K562 (cell line): ENCODE measurements around the gene BIN1. TPM values are rescaled to one million over a fixed set of nuclear protein-coding genes. Genes with fewer than 3 reads are reported as not detected.
A peak's percentile ranks its signal among the peaks of the same experiment; 100 is the strongest.

Experiments
- ARID2 ChIP-seq: fragments of 450-650 bp; IDR thresholded peaks from 2 replicates; pipeline ENCODE4 v1.6.1; 2017; ENCODE audit warnings: antibody characterized with exemption, mild to moderate bottlenecking
- BRCA1 ChIP-seq, 2 experiments: fragments of 450-650 bp in 1 of 2; sonication (generic) in 1 of 2; formaldehyde crosslinking in 1 of 2; IDR thresholded peaks; 2 replicates each; pipeline versions ENCODE4 v1.5.0 to v1.6.1; 2017 to 2020; ENCODE audit warnings: mild to moderate bottlenecking in 1 of 2, missing genetic modification reagents in 1 of 2
- CBFB ChIP-seq: sonication (generic); formaldehyde crosslinking; IDR thresholded peaks from 2 replicates; pipeline ENCODE4 v1.4.0; 2020; ENCODE audit warnings: mild to moderate bottlenecking, missing genetic modification reagents
- CEBPG ChIP-seq, 3 experiments: fragments of 200-800 bp in 1 of 3; sonication (Bioruptor generic) in 1 of 3; sonication (generic) in 1 of 3; formaldehyde crosslinking in 1 of 3; IDR thresholded peaks in 2 of 3; conservative IDR thresholded peaks in 1 of 3; 2 replicates each; pipeline versions ENCODE4 v1.6.1 to v1.8.0; 2016 to 2022; ENCODE audit warnings: missing compliant biosample characterization in 2 of 3, missing genetic modification characterization in 2 of 3, mild to moderate bottlenecking in 1 of 3, missing genetic modification reagents in 1 of 3
- GATAD2B ChIP-seq: fragments of 450-650 bp; IDR thresholded peaks from 2 replicates; pipeline ENCODE4 v1.6.1; 2017; ENCODE audit warnings: mild to moderate bottlenecking, borderline replicate concordance
- HMGN3 ChIP-seq: IDR thresholded peaks from 2 replicates; pipeline ENCODE4 v1.6.1; 2011; ENCODE audit warnings: borderline replicate concordance, low read depth, mild to moderate bottlenecking, mixed read lengths, low read length; ENCODE audit not compliant: insufficient read length; ENCODE audit errors: extremely low read depth
- MAX ChIP-seq: sonication (generic); formaldehyde crosslinking; IDR thresholded peaks from 2 replicates; pipeline ENCODE4 v1.9.0; 2022; ENCODE audit warnings: mild to moderate bottlenecking, missing genetic modification reagents
- PATZ1 ChIP-seq: fragments of 250-450 bp; sonication (Bioruptor Pico); IDR thresholded peaks from 2 replicates; pipeline ENCODE4 v1.5.0; 2020; ENCODE audit warnings: mild to moderate bottlenecking, borderline replicate concordance
- RB1 ChIP-seq: fragments of 450-650 bp; IDR thresholded peaks from 2 replicates; pipeline ENCODE4 v1.6.1; 2017; ENCODE audit warnings: low read depth, mild to moderate bottlenecking
- RBM34 ChIP-seq: fragments of 200-400 bp; formaldehyde crosslinking; IDR thresholded peaks from 2 replicates; pipeline ENCODE4 v1.6.1; 2018; ENCODE audit warnings: low read length, borderline replicate concordance; ENCODE audit not compliant: insufficient read depth
- SAFB ChIP-seq: fragments of 200-400 bp; formaldehyde crosslinking; IDR thresholded peaks from 2 replicates; pipeline ENCODE4 v1.6.1; 2017; ENCODE audit warnings: low read depth, low read length, borderline replicate concordance
- SMAD4 ChIP-seq: fragments of 250-450 bp; sonication (Bioruptor Pico); conservative IDR thresholded peaks from 2 replicates; pipeline ENCODE4 v1.8.0; 2021; ENCODE audit warnings: inconsistent platforms, mild to moderate bottlenecking, moderate library complexity
- SREBF1 ChIP-seq: fragments of 150-350 bp; IDR thresholded peaks from 2 replicates; pipeline ENCODE4 v1.6.1; 2014; ENCODE audit warnings: antibody characterized with exemption, low read depth, low read length, borderline replicate concordance
- ZBTB1 ChIP-seq: sonication (generic); formaldehyde crosslinking; IDR thresholded peaks from 2 replicates; pipeline ENCODE4 v1.8.1; 2023; ENCODE audit warnings: missing genetic modification reagents, low read depth, mild to moderate bottlenecking, borderline replicate concordance
- ZNF174 ChIP-seq: fragments of 250-450 bp; sonication (Bioruptor Pico); IDR thresholded peaks from 2 replicates; pipeline ENCODE4 v1.4.0; 2020; ENCODE audit warnings: mild to moderate bottlenecking
- polyA plus RNA-seq, 8 experiments: library from polyadenylated mRNA; depleted of rRNA in 4 of 8; stranded (reverse) in 5 of 8; unstranded in 3 of 8; fragments of >200 nt; fragmentation: Nextera tagmentation in 2 of 8; fragmentation: Illumina TruSeq in 1 of 8; extraction: Ambion mirVana in 2 of 8; extraction: Trizol in 1 of 8; gene quantifications; 2 replicates each; pipeline versions ENCODE4 v1.2.1 to v1.2.3, GENCODE V29; 2011 to 2014; ENCODE audit warnings: inconsistent platforms in 1 of 8, missing spikeins in 1 of 8
- total RNA-seq, 7 experiments: library from RNA; depleted of rRNA in 6 of 7; stranded (reverse); fragments of >200 nt in 6 of 7; fragmentation: Illumina TruSeq in 2 of 7; extraction: Trizol in 2 of 7; gene quantifications; 2 replicates each; pipeline versions ENCODE4 v1.2.1 to v1.2.3, GENCODE V29; 2011 to 2021; ENCODE audit warnings: low replicate concordance in 1 of 7

The BIN1 gene
- total and polyA plus RNA-seq, 9 of the 15 experiments (the other 6 are each of a cell fraction or from before 2014, with no cell fraction given), result 0.04 to 2.8 (median 0.79) TPM; not detected in 1

GRCh38 chr2:127049927-127050802 lies 56.8 kb downstream of the BIN1 start (continued):
- TF ChIP-seq CEBPG (CRISPR knock-in tag; IDR thresholded peaks at IDR 0.05), result no peak
- no peak for TF ChIP-seq CEBPG (tag; conservative IDR thresholded peaks at IDR 0.05 in 1 of 2, IDR thresholded peaks at IDR 0.05 in 1 of 2)
- TF ChIP-seq HMGN3, result no peak
- no peak for TF ChIP-seq PATZ1 (CRISPR knock-in tag)
- no peak for TF ChIP-seq GATAD2B
- TF ChIP-seq SMAD4 (CRISPR knock-in tag), result no peak
- no peak for TF ChIP-seq SAFB
- no peak for TF ChIP-seq CBFB (CRISPR knock-in tag)
- TF ChIP-seq RBM34, result no peak
- TF ChIP-seq SREBF1, result no peak
- TF ChIP-seq RB1, result peak; percentile 84
- no peak for TF ChIP-seq BRCA1 (IDR thresholded peaks at IDR 0.05)
- TF ChIP-seq BRCA1 (CRISPR knock-in tag; IDR thresholded peaks at IDR 0.05), result no peak
- TF ChIP-seq ZNF174 (CRISPR knock-in tag), result no peak
- no peak for TF ChIP-seq ARID2
- TF ChIP-seq MAX (CRISPR knock-in tag), result no peak
- no peak for TF ChIP-seq ZBTB1
